Subcutaneous adipose tissue (tissue), 4 donors: Measurements from ENCODE around the gene CAPN12. TPM values are rescaled to one million over a fixed set of nuclear protein-coding genes. Genes with fewer than 3 reads are reported as not detected.

Experiments
- CTCF ChIP-seq: fragments of 450-650 bp; IDR thresholded peaks from one replicate; pipeline ENCODE4 v1.5.1; 2016; ENCODE audit warnings: low read depth, mild to moderate bottlenecking, control low read depth, antibody characterized with exemption, moderate library complexity
- total RNA-seq, 4 donors: library from RNA; depleted of rRNA; stranded (reverse); fragments of >200 nt; gene quantifications; one replicate each; pipeline ENCODE4 v1.1.0, GENCODE V29; 2016

CAPN12 gene
- total RNA-seq, 4 donors from 2014 or later = 0.57 to 1.8 (median 0.68) TPM; not detected in 1

DNA sequence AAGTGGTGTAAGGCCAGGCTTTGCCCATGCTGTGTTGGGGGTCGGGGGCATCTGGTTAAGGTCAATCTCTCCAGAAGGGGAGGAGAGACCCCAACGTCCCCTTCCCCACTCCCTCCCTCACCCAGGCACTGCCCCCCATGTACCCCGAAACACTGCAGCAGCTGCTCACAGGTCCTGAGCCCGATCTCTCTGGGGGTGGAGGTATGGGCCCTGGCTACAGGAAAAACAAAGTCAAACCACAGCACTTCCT, 10.2 kb downstream of the CAPN12 start:
- no peak for TF ChIP-seq CTCF

- no peak for TF ChIP-seq CTCF
Measured at GRCh38 chr19:38733493-38734175, 10.6 kb downstream of the CAPN12 start.

DNA sequence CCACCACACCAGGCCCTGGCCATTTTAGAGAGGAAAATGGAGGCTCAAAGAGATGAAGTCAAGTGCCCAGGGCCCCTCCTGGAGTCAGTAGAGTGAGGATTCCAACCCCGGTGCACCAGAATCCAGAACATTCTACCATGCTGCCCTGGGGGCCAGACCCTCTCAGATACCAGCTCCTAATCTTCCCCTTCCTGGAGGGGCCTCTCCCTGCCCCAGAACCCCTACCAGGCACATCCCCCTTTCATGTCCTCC, 11.1 kb downstream of the CAPN12 start:
- TF ChIP-seq CTCF = no peak

DNA sequence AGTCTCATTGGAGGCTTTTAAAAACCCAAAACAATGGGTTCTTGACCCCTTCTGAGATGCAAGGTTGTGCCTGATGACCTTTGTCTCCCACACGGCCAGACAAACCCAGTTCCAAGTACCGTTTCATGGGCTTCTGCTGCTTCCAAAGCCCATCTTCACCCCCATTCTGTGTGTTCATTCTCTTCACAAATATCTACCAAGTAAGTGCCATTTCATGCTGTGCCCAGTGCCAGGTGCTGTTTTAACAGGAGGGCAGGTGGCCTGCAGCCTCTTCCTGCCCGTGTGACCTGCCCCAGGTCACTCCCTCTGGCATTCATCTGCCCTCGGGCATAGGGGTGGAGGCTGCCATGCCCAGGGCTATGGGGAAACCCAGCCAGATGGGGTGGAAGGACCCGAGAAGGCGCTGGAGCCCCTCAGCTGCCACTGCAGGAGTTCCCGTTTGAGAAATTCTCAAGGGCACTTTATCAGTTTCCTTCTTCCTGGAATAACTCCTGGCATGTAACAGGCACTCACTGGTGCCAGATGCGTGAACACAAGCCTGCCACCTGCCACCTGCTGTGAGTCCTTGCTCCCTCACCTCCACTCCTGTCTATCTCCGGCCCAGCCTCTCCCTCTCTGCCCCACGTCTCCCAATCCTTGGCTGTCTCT, 12.5 kb downstream of the CAPN12 start:
- TF ChIP-seq CTCF = no peak

GRCh38 chr19:38730731-38731589, 13.3 kb downstream of the CAPN12 start:
- no peak for TF ChIP-seq CTCF

DNA sequence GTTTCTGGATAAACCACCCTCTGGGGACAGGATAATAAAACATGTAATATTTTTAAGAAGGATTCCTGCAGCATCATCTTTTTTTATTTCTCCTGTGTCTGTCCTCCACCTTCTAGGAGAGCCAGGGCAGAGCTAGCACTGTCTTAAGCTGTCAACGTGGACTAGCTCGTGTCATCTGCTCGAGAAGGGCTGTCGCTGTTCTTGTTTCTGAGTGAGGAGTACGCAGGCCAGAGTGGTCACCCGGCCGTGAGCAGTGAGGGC, 13.9 kb downstream of the CAPN12 start:
- no peak for TF ChIP-seq CTCF

DNA sequence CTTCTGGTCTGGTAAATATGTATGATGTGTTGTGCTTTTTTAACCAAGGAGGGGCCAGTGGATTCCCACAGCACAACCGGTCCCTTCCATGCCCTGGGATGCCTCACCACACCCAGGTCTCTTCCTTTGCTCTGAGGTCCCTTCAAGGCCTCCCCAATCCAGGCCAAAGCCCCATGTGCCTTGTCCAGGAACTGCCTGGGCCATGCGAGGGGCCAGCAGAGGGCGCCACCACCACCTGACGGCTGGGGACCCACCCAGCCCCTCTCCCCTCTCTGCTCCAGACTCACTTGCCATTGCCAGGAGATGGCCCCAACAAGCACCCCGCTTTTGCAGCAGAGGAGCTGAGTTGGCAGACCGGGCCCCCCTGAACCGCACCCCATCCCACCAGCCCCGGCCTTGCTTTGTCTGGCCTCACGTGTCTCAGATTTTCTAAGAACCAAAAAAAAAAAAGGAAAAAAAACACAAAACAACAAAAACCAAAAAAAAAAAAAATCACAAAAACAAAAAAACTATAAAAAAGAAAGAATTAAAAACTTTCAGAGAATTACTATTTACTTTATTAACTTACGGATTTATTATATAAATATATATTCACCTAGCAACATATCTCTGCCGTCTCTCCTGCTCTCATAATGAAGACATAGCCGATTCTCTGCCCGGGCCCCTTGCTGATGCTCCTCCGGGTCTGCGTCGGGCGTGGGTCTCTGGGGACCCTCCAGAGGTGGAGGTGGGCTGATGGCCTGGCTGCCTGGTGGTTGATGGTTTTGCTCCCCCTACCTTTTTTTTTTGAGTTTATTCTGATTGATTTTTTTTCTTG, 14.4 kb downstream of the CAPN12 start:
- no peak for TF ChIP-seq CTCF
